B cell (primary cell): ENCODE data around the gene PPP1R2C.

Experiments
- EZH2 ChIP-seq: IDR thresholded peaks from 2 replicates; pipeline ENCODE4 v1.6.1; 2012; ENCODE audit warnings: borderline replicate concordance, low read depth, mild to moderate bottlenecking, moderate library complexity, low read length; ENCODE audit not compliant: insufficient read depth, poor library complexity, severe bottlenecking
- TF ChIP-seq, protein P1 (sequence below): fragments of 200-600 bp; IDR thresholded peaks from one replicate; pipeline ENCODE4 v1.8.0; 2022; ENCODE audit warnings: antibody characterized with exemption, mild to moderate bottlenecking

DNA sequence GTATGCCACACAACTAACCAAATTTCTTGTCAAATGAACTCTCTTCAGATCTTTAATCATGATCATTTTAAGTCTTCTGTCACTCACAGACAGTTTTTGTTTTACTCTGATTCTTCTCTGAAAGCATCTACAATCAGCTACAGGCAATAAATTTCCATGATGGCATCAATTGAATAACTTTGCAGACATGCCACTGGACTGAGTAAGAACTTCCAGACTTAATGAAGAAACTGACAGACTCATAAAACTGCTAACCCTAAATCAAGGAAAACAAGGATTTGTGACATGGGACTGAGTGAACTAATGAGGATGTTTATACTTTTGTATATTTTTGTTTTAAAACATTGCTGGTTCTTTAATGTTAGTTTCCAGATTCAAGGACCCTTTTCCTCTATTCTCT lies 5.5 kb upstream of the PPP1R2C start:
- TF ChIP-seq, protein P1, sequence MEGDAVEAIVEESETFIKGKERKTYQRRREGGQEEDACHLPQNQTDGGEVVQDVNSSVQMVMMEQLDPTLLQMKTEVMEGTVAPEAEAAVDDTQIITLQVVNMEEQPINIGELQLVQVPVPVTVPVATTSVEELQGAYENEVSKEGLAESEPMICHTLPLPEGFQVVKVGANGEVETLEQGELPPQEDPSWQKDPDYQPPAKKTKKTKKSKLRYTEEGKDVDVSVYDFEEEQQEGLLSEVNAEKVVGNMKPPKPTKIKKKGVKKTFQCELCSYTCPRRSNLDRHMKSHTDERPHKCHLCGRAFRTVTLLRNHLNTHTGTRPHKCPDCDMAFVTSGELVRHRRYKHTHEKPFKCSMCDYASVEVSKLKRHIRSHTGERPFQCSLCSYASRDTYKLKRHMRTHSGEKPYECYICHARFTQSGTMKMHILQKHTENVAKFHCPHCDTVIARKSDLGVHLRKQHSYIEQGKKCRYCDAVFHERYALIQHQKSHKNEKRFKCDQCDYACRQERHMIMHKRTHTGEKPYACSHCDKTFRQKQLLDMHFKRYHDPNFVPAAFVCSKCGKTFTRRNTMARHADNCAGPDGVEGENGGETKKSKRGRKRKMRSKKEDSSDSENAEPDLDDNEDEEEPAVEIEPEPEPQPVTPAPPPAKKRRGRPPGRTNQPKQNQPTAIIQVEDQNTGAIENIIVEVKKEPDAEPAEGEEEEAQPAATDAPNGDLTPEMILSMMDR = no peak
- no peak for TF ChIP-seq EZH2
